ENCODE results near the gene NUTM2G.
"Not testable (repeated sequence)": the region's sequence is repeated elsewhere in the genome, so short reads cannot be mapped to it uniquely, and the experiment has no call there.

- not testable (repeated sequence) for TF ChIP-seq ASH2L (IDR thresholded peaks at IDR 0.05; ENCODE audit: borderline replicate concordance, low read depth); JUNB (IDR thresholded peaks at IDR 0.05); MTA3 (IDR thresholded peaks at IDR 0.05; ENCODE audit: borderline replicate concordance, low read length); PAX5 (IDR thresholded peaks at IDR 0.05; ENCODE audit: borderline replicate concordance, low read depth, low read length)
- TF ChIP-seq, protein P1, sequence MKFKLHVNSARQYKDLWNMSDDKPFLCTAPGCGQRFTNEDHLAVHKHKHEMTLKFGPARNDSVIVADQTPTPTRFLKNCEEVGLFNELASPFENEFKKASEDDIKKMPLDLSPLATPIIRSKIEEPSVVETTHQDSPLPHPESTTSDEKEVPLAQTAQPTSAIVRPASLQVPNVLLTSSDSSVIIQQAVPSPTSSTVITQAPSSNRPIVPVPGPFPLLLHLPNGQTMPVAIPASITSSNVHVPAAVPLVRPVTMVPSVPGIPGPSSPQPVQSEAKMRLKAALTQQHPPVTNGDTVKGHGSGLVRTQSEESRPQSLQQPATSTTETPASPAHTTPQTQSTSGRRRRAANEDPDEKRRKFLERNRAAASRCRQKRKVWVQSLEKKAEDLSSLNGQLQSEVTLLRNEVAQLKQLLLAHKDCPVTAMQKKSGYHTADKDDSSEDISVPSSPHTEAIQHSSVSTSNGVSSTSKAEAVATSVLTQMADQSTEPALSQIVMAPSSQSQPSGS (IDR thresholded peaks at IDR 0.05; ENCODE audit: low read length) = not testable (repeated sequence)
- TF ChIP-seq, protein P2, sequence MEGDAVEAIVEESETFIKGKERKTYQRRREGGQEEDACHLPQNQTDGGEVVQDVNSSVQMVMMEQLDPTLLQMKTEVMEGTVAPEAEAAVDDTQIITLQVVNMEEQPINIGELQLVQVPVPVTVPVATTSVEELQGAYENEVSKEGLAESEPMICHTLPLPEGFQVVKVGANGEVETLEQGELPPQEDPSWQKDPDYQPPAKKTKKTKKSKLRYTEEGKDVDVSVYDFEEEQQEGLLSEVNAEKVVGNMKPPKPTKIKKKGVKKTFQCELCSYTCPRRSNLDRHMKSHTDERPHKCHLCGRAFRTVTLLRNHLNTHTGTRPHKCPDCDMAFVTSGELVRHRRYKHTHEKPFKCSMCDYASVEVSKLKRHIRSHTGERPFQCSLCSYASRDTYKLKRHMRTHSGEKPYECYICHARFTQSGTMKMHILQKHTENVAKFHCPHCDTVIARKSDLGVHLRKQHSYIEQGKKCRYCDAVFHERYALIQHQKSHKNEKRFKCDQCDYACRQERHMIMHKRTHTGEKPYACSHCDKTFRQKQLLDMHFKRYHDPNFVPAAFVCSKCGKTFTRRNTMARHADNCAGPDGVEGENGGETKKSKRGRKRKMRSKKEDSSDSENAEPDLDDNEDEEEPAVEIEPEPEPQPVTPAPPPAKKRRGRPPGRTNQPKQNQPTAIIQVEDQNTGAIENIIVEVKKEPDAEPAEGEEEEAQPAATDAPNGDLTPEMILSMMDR (IDR thresholded peaks at IDR 0.05 in 2 of 3, conservative IDR thresholded peaks at IDR 0.05 in 1 of 3; ENCODE audit: control insufficient read depth in 2 of 3, extremely low read depth in 1 of 3, insufficient read depth in 1 of 3, low read depth in 3 of 3, low read length in 3 of 3) = not testable (repeated sequence)
- TF ChIP-seq, protein P3, sequence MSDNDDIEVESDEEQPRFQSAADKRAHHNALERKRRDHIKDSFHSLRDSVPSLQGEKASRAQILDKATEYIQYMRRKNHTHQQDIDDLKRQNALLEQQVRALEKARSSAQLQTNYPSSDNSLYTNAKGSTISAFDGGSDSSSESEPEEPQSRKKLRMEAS (IDR thresholded peaks at IDR 0.05; ENCODE audit: low read depth, low read length) = not testable (repeated sequence)
These were observed 55.0 kb downstream of the NUTM2G start for GRCh38 chr9:96983496-96984122.
